HG03064 (cell line): Measurements from ENCODE around the gene TSPAN18.
A peak's percentile ranks its signal among the peaks of the same experiment; 100 is the strongest.

Experiments
- ATAC-seq: cut with Tn5 transposase; IDR thresholded peaks from one replicate; pipeline ENCODE4 v1.9.1; 2021; ENCODE audit warnings: low read depth; ENCODE audit not compliant: unreplicated experiment

The TSPAN18 gene

DNA sequence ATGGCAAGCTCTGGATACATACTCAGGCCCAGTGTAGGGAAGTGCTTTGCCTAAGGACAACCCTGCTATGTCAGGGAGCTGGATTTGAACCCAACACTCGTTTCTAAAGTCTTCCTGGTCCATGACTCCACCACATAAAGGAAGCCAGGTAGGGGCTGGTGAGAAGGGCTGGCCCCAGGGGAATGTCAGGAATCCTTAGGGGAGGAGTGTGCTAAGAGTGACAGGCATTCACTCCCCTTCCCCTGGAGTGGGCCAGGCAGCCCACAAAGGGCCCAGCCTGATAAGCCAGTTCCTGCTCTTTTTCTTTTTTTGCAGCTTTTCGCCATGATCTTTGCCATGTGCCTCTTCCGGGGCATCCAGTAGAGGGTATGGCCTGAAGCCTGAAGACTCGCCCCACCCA lies 202.1 kb downstream of the TSPAN18 start:
- no peak for ATAC-seq

DNA sequence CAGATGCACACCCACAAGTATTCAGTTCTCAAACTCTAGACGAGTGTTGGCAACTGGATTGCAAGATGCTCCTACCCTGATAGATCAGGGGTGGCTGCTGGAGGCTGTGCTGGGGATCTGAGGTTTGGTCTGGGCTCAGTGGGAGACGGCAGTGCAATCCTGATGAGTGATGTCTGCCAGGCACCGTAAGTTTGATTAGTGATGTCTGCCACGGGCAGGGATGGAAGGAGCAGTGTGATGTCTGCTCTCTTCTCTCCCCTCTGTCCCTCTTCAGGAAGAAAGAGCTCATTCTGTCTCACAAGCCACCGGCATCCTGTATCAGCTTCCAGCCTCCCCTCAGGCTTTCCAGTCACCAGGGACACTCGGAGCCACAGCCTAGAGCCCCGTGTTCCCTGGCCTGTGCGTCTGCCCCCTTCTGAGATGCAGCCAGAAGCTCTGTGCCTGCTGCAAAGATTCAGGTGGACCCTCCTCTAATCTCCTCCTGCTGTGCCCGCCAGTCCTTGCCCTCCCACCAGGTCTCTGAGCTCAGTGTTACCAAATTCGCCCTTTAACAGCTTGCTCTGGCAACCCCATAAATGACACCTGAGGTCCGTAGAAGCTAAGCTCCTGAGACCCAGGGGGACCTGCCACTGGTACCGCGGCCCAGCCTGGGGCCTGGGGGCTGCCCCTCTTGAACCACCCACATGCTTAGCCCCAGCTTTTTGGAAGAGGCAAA lies 204.0 kb downstream of the TSPAN18 start:
- ATAC-seq = no peak

DNA sequence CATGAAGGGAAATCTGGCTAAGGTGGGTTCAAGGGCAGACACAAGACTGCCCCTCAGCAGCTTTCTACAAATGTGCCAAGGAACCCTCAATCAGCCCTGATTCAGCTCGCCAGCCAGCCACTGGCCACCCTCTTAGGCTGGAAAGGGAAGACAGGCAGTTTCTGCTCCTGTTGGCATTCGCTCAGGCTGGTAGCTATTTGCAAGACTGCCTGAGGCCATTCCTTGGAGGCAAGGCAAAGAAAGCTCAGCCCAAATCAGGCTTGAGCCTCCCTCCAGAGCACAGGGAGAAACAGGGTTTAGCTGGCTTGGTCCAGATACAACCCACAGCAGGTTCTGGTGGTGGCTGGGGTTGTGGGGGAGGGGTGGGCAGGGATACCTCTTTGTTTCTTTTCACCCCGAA lies 204.7 kb downstream of the TSPAN18 start:
- no peak for ATAC-seq

DNA sequence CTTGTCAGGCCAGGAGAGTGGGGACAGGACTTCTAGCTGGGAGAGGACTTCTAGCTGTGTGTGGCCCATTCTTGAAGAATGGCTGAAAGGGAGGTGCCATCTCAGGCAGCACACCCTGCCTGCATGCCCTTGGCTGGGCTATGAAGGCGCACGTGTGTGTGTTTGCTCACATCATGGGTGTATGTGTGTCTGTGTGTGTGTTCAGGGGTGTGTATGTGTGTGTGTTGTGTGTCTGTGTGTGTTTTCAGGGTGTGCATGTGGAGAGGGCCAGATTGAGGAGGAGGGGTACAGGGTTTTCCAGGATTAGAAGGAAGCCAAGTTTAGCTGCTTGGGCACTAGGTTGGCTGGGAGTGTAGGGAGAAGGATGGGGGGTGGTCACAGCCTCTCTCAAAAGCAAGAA lies 207.3 kb downstream of the TSPAN18 start:
- no peak for ATAC-seq

DNA sequence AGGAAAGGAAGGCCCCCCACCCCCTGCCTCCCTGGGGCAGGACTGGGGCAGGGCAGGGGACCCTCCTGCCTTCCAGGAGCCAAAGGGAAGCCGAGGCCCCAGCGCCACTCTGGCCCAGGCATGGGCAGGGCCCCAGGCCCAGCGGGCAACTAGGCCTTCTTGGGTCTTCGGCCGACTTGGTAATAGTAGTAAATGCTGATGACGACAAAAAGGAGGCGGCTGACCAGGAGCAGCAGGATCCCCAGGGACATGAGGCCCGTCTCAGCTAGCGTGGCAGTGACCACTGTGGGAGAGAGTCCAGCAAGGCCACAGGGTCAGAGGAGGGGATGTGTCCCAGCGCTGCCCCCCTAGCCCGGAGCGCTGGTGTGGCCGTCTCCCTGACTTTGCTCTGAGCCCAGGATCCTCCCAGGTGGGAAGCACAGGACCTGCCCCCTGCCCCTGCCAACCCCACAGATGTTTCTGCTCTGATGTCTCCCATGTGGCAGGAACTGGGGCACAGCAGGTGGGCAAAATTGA lies 208.0 kb downstream of the TSPAN18 start:
- no peak for ATAC-seq

DNA sequence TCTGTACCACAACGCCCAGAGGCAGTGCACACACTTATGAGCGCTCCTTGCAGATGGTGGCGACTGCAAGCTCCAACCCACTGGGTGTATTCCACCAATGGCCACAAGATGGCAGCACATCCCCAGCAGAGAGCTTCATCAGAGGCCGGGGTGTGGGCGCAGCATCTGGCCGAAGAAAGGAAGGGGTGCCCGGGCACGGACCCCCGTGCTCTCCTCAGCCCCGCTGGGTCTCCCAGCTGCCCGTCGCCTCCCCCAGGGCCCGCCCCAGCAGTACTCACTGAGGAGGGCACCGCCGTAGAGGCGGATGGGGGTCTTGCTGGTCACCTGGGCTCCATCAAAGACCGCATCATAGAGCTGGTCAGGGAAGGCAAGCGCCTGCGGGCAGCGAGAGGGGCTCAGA lies 209.8 kb downstream of the TSPAN18 start:
- no peak for ATAC-seq

DNA sequence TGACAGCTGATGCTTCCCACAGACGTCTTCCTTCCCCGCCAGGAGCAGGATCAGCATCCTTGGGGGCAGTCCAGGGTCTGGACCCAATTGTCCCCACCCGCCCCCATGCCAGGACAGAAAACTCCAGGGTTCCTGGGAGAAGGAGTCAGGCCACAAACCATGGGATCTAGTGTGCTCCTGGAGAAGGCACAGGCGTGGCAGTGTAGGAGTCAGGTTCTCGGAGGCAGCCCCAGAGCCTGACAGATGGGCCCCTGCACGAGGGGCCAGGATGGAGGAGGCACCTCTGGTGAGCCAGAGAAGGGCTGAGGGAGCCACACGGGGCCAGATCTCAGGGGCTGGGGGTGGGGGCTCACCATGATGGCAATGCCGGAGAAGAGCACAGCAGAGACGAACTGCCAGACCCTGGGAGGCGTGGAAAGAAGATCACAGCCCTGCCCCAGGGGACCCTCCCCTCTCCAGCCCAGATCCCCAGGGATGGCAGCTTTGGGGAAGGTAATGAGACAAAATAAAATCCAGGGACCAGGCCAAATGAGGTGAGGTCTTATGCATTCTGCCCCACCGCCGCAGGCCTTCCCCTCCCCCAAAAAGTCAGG lies 210.3 kb downstream of the TSPAN18 start:
- no peak for ATAC-seq

DNA sequence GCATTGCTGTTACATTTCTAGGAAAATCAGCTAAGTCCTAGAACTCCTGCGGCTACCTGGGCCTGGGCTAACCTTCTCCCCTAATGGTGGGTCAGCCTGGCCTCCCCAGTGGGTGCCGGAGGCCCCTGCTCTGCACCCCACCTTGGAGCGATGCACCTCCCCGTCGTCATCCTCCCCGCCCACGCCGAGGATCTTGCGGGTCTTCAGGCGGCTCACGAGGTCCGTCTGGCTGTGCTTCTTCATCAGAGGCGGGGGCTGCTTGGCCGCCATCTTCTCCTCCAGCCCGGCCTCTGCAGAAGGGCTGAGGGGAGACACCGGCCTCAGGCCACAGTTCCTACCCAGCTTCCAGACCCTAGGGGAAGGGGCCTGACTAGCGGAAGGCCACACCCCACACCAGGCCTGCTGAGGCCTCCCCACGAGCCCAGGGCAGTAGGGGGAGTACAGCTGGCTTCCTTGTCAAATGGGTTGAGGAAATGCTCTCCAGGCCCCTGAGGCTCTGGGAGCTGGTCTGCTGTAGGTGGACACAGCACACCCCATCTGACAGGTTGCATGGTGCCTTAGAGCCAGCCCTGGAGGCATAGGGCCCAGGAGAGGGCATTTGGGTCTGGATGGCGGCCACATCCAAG lies 211.4 kb downstream of the TSPAN18 start:
- ATAC-seq = no peak

DNA sequence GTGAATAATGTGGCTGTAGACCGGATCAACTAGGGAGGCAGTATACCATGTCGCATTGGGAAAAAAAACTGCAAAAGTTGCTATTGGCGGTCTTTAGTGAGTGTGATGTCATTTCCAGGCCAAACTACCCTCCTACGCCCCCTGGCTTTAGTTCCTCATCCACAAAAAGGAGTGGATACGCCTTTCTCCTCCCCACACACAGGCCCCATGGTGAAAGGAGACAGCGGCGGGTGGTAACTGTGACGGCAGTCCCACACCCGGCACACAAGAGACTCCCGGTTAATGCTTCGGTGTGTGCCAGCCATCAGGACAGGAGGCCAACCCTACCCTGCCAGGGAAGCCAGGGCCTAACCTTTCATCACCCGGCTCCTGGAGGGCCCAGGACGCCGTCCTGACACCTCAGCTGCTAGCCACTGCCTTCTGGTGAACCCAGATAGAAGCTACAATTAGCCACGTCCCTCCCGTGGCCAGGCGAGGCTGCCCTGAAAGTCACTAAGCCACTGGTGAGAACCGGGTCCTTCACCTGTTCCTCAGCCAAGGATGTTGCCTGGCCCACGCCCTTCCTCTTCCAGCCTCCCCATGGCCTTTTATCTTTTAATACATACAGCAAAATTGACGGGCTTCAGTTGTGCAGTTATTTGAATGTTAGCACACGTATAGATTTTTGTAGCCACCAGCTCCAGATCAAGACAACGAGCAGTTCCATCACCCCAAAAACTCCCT lies 213.1 kb downstream of the TSPAN18 start:
- no peak for ATAC-seq

DNA sequence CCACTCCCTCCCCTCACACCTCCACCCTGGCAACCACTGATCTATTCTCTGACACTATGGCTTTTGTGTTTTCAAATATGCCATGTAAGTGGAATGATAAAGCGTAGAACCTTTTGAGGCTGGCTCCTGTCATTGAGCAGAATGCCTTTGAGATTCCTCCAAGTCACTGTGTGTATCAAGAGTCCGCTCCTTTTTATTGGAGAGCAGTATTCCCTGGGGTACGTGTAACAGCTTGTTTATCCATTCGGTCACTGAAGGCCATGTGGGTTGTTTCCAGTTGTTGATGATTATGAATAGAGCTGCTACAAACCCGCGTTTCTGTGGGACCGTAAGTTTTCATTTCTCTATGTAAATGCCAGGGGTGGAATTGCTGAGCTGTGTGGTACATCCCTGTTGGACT lies 213.6 kb downstream of the TSPAN18 start:
- ATAC-seq = no peak

DNA sequence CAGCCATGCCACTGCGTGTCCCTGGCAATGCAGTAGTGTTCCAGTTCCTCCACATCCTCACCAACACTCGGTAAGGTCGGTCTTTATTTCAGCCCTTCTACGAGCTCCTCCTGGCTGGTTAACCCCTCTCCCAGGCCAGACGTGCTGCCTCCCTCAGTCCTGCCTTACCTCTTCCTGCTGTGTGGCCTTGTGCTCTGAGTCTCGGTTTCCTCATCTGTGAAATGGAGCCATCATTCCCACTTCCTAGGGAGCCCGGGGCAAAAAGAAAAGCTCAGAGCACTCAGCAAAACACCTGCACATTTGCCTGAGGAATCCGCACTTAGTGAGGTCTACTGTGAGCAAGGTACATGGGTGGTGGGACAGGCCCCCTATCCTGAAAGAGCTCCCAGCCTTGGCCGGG lies 214.1 kb downstream of the TSPAN18 start:
- ATAC-seq = no peak

DNA sequence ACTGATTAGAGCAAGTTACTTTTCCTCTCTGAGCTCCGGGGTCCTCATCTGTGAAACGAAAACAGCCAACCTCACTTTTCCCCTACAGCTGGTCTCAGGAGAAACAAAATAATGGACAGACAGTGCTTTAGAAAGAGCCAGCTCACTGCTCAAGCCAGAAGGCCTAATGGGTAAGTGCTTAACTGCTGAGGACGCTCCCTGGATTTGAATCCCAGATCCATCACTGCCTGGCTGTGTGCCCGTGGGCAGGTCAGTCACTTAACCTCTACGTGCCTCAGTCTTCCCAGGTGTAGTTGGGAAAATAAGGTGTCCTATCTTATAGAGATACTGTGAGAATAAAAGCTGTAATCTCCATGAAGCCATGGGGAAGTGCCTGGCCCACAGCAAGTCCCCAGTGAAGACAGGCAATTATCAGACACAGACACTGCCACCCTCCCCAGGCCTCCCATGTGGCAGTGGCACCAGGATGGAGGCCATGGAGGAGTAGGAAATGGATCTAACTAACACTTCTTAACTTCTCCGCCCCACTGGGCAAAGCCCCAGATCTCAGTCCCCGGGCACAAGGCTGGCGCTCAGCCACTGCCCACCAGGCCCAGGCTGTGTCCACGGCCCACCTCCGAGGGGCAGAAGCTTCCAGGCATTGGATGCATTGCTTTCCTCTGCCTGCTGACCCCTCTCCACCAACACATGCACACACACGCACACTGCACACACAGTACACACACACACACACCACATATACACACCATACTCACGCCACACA lies 214.7 kb downstream of the TSPAN18 start:
- no peak for ATAC-seq

DNA sequence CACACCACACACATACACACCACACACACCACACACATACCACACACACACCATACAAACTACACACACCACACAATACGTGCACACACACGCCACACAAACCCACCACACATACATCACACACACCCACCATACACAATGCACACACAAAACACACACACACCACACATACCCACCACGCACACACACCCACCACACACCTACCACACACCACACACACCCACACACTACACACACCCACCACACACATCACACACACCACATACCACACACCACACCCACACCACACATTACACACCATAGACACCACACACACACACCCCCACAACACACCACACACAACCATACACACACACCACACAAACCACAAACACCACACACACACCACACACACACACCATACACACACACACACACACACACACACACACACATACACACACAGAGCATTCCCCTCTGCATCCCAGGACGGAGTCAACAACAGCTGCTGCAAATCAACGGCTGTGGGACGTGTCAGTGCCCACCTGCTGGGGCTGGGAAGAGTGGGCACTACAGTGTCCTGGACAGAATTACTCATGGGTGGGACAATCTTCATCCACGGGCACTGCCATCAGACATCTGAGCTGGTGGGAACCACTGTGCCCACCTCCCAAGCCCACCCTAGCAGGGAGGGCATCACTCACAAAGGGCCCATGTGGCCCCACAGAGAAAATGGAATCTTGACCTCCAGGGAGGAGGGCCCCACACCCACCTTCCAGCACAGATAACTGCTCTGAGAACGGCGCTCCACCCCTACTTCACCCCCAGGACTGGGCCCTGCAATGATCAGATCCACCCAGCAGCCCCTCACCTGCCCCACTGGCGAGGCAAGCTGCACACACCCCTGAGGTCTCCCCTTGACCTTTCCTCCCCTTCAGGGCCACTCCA lies 215.5 kb downstream of the TSPAN18 start:
- no peak for ATAC-seq

DNA sequence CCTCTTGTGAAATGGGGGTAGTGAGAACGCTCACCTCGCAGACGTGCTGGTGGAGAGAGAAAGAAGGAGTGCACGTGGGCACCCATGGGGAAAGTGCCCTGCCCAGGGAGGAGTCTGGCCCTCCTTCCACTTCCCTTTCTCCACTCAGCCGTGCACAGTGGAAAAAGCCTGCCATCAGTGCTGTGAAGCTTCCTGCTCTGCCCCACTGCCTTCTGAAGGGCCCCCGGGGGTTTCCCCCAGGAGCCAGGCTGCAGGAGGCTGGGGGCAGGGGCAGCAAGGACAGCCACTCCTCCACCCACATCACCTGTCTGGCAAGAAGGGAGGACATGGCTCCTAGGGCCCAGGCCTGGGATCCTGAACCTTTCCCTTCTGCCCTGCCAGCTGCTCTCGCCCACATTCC lies 216.4 kb downstream of the TSPAN18 start:
- ATAC-seq = peak; percentile 53

DNA sequence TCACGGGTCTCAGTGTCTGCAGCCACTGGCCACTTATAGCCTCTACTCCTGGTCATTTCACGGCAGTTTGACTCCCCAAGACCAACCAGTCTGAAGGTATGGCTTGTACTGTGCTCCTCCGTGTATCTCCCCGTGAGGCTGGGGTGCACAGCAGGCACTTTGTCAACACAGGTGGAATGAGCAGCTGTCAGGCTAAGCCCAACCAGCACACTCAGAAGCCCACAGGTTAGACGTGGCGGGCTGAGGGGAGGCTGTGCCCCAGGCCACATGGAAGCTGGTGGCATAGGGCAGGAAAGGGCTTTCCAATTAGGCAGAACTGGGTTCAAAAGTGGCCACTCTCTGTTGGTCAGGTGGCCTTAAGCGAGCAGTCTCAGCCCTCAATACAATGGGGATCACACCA lies 216.9 kb downstream of the TSPAN18 start:
- no peak for ATAC-seq

DNA sequence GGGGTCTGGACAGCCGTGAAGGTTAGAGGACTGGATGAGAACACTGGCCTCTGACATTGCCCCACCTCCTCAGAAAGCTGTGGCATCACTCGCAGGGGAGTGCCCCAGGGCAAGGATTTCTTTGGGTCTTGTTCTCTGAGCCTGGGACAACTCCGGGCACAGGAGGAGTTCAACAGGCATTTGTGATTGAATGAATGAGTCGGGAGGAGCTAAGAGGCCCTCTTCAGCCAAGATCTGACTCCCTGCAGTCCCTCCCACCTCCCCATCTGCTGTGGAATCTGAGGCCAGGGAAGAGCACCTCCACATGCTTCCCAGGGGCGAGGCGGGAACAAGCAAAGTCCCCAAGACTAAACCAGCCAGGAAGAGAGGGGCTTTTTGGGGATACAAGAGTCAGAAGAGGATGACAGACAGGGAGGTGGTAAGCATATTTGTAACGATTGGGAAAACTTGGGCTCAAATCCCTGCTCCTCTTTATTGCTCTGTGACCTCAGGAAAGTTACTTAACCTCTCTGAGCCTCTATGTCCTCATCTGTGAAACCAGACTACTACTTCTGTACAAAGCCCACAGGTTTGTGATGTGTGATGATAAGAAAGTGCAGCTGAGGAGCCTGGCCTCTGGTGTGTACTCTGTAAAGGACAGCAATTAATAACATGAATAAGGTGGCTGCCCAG lies 217.6 kb downstream of the TSPAN18 start:
- ATAC-seq = no peak

DNA sequence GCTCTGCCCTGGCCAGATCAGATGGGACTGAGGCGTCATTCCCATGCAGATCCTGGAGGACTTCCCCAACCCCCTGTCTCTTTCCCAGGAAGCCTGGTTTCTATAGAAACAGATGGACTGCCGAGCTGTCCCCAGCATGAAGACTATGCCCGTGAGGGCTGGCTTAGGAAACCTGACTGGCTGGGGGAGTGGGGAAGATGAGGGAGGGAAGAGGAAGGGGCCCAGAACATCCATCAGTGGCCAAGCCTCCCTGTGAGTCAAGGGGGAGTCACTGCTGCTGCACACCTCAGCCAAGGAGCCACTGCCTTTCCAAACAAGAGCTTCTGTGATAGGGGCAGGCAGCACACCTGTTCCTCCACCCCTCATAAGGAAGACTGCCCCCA lies 218.1 kb downstream of the TSPAN18 start:
- ATAC-seq = no peak

DNA sequence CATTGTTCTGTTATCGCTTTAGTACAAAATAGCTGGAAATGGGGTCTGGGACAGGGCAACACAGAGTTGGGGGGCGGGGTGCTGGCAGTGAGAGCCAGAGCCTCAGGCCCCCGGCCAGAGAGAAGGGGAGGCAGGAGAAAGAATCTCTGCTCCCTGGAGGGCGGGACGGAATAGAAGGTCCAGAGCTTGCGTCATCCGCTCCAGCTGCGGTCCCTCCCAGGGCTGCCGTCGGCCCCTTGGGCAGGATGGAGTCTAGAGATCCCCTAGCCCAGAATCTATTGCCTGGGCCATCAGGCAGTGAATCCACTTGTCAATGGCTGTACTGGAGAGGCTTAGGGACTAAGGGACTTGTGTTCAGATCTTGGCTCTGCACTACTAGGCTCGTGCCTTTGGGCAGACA lies 218.9 kb downstream of the TSPAN18 start:
- ATAC-seq = no peak

DNA sequence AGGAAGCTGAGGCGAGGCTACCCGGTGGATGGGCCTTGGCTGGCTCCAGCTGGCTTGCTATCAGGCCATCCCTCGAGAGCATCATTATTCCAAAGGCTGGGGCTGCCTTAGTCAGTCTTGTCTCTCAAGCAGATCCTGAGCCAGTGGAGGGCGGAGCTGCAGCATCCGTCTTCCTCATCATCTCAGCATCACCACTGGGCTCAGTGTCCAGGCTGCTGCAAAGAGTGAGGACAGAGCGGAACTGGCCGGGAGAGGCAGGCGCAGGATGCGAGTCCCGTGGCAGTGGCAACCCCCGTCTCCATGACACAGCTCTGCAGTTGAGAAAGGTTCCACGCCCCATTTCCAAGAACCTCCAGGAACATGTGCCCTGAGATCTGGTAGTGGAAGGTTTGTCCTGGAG lies 219.5 kb downstream of the TSPAN18 start:
- no peak for ATAC-seq
